ENCODE data around the gene AP1AR. TPM values are rescaled to one million over a fixed set of nuclear protein-coding genes. Genes with fewer than 3 reads are reported as not detected.
A peak's percentile ranks its signal among the peaks of the same experiment; 100 is the strongest.

Gene AP1AR
- total and polyA plus RNA-seq, 3 donors from 2014 or later = 22.6 to 29.4 (median 24.6) TPM

GRCh38 chr4:112251019-112251643 is 19.5 kb downstream of the AP1AR start:
- no peak overlapping the region for H3K4me3 ChIP-seq
- DNase-seq = no peak
- H3K27ac ChIP-seq = no peak overlapping the region
- WGBS, 2 donors = 61 to 65% methylated on average over 3 of the region's 3 CpGs
- no peaks in the 10 kb centered on the region for H3K4me1 ChIP-seq
- no peaks in the 10 kb centered on the region for H3K27me3 ChIP-seq
- H3K9me3 ChIP-seq = no peaks in the 10 kb centered on the region
- intact Hi-C loops (cut with DNase I; ENCODE audit: low total_unique reads) = no loop called here
- H3K36me3 ChIP-seq (ENCODE audit: low read depth, missing control alignments) = no peaks in the 10 kb centered on the region
- no peak for TF ChIP-seq CTCF (IDR thresholded peaks at IDR 0.05)
- TF ChIP-seq POLR2A (IDR thresholded peaks at IDR 0.05) = no peak

GRCh38 chr4:112252234-112252633 is 20.6 kb downstream of the AP1AR start:
- intact Hi-C loops (cut with DNase I; ENCODE audit: low total_unique reads) = no loop called here
- H3K9me3 ChIP-seq = no peaks in the 10 kb centered on the region
- no peaks in the 10 kb centered on the region for H3K4me1 ChIP-seq
- TF ChIP-seq POLR2A (IDR thresholded peaks at IDR 0.05) (no peak), CTCF (IDR thresholded peaks at IDR 0.05) (no peak)
- WGBS, 2 donors = 72 to 80% methylated on average over 1 of the region's 1 CpG
- no peak for DNase-seq
- no peak overlapping the region for H3K27ac ChIP-seq
- H3K4me3 ChIP-seq = no peak overlapping the region
- H3K36me3 ChIP-seq (ENCODE audit: low read depth, missing control alignments) = no peaks in the 10 kb centered on the region
- no peaks in the 10 kb centered on the region for H3K27me3 ChIP-seq

GRCh38 chr4:112253382-112254000 is 21.9 kb downstream of the AP1AR start:
- H3K4me3 ChIP-seq = no peak overlapping the region
- TF ChIP-seq CTCF (IDR thresholded peaks at IDR 0.05) = no peak
- no peak for TF ChIP-seq POLR2A (IDR thresholded peaks at IDR 0.05)
- no peak for DNase-seq
- H3K4me1 ChIP-seq = no peaks in the 10 kb centered on the region
- no peaks in the 10 kb centered on the region for H3K9me3 ChIP-seq
- H3K36me3 ChIP-seq (ENCODE audit: low read depth, missing control alignments) = no peaks in the 10 kb centered on the region
- no peaks in the 10 kb centered on the region for H3K27me3 ChIP-seq
- 61 to 82% methylated on average over 2 of the region's 2 CpGs for WGBS, 2 donors
- H3K27ac ChIP-seq = no peak overlapping the region
- intact Hi-C loops (cut with DNase I; ENCODE audit: low total_unique reads) = no loop called here

GRCh38 chr4:112257098-112257497 is 25.5 kb downstream of the AP1AR start:
- Histone ChIP-seq H3K4me1 (no peaks in the 10 kb centered on the region), H3K27ac (no peak overlapping the region), H3K27me3 (no peaks in the 10 kb centered on the region), H3K4me3 (no peak overlapping the region), H3K9me3 (no peaks in the 10 kb centered on the region), H3K36me3 (ENCODE audit: low read depth, missing control alignments) (no peaks in the 10 kb centered on the region)
- 98 to 100% methylated on average over 2 of the region's 2 CpGs for WGBS, 2 donors
- TF ChIP-seq CTCF (IDR thresholded peaks at IDR 0.05) (no peak), POLR2A (IDR thresholded peaks at IDR 0.05) (no peak)
- no peak for DNase-seq
- intact Hi-C loops (cut with DNase I; ENCODE audit: low total_unique reads) = no loop called here

- intact Hi-C loops (cut with DNase I; ENCODE audit: low total_unique reads) = no loop called here
- H3K4me1 ChIP-seq = no peaks in the 10 kb centered on the region
- no peak overlapping the region for H3K4me3 ChIP-seq
- DNase-seq = no peak
- 76 to 80% methylated on average over 2 of the region's 2 CpGs for WGBS, 2 donors
- H3K27me3 ChIP-seq = no peaks in the 10 kb centered on the region
- no peaks in the 10 kb centered on the region for H3K36me3 ChIP-seq (ENCODE audit: low read depth, missing control alignments)
- TF ChIP-seq POLR2A (IDR thresholded peaks at IDR 0.05) = no peak
- peak; percentile 13 to 46 (median 24) for TF ChIP-seq CTCF (IDR thresholded peaks at IDR 0.05)
- no peak overlapping the region for H3K27ac ChIP-seq
- H3K9me3 ChIP-seq = no peaks in the 10 kb centered on the region
Observed at GRCh38 chr4:112266823-112267222, 35.2 kb downstream of the AP1AR start.
